Measurements from ENCODE around the gene MARCHF6.
"Not testable (repeated sequence)": the region's sequence is repeated elsewhere in the genome, so short reads cannot be mapped to it uniquely, and the experiment has no call there.

DNA sequence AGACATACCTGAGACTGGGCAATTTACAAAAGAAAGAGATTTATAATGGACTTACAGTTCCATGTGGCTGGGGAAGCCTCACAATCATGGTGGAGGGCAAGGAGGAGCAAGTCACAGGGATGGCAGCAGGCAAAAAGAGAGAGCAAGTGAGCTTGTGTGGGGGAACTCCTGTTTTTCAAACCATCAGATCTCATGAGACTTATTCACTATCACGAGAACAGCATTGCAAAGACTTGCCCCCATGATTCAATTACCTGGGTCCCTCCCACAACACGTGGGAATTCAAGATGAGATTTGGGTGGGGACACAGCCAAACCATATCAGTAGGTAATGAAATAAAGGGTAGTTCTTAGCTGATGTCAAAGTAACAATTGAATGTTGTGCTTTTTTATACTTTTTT lies 17.9 kb downstream of the MARCHF6 start:
- TF ChIP-seq, protein P1, sequence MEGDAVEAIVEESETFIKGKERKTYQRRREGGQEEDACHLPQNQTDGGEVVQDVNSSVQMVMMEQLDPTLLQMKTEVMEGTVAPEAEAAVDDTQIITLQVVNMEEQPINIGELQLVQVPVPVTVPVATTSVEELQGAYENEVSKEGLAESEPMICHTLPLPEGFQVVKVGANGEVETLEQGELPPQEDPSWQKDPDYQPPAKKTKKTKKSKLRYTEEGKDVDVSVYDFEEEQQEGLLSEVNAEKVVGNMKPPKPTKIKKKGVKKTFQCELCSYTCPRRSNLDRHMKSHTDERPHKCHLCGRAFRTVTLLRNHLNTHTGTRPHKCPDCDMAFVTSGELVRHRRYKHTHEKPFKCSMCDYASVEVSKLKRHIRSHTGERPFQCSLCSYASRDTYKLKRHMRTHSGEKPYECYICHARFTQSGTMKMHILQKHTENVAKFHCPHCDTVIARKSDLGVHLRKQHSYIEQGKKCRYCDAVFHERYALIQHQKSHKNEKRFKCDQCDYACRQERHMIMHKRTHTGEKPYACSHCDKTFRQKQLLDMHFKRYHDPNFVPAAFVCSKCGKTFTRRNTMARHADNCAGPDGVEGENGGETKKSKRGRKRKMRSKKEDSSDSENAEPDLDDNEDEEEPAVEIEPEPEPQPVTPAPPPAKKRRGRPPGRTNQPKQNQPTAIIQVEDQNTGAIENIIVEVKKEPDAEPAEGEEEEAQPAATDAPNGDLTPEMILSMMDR (IDR thresholded peaks at IDR 0.05): not testable (repeated sequence)
- not testable (repeated sequence) for TF ChIP-seq POLR2AphosphoS5, POLR2A (IDR thresholded peaks at IDR 0.05)
